Measurements from ENCODE around the gene DNAH5. TPM values are rescaled to one million over a fixed set of nuclear protein-coding genes. Genes with fewer than 3 reads are reported as not detected.

Gene DNAH5
- total and polyA plus RNA-seq, 2 experiments from 2014 or later, result 0.56 to 0.97 TPM

DNA sequence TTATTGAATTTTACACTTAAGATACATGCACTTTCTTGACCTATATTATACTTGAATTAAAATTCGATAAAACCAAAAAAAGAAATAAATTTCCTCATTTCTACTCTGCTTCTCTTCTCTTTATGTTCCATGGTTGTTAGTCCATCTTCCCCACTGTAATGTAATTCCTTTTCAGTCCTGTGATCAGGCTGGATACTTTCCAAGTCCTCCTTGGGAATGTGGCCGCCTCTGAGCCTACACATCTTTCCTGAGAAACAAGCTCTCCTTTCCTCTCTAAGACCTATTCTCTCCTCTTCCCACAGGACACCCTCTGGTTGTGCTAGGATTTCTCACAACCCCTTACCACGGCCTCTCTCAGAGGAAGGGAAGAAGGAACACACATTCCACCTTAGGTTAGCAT is 285.1 kb downstream of the DNAH5 start (continued):
- no peak for TF ChIP-seq STAT1 (IDR thresholded peaks at IDR 0.05; ENCODE audit: unreplicated experiment)
- no peak for TF ChIP-seq EZH2phosphoT487 (IDR thresholded peaks at IDR 0.05; ENCODE audit: unreplicated experiment)
- TF ChIP-seq ZNF331 (CRISPR knock-in tag; IDR thresholded peaks at IDR 0.05; ENCODE audit: low read depth), result no peak
- no peak for TF ChIP-seq NANOG (IDR thresholded peaks at IDR 0.05; ENCODE audit: borderline replicate concordance)
- TF ChIP-seq CREB1 (CRISPR knock-in tag; IDR thresholded peaks at IDR 0.05; ENCODE audit: low read depth), result no peak
- TF ChIP-seq, protein P1, sequence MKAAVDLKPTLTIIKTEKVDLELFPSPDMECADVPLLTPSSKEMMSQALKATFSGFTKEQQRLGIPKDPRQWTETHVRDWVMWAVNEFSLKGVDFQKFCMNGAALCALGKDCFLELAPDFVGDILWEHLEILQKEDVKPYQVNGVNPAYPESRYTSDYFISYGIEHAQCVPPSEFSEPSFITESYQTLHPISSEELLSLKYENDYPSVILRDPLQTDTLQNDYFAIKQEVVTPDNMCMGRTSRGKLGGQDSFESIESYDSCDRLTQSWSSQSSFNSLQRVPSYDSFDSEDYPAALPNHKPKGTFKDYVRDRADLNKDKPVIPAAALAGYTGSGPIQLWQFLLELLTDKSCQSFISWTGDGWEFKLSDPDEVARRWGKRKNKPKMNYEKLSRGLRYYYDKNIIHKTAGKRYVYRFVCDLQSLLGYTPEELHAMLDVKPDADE (IDR thresholded peaks at IDR 0.05), result no peak
- TF ChIP-seq POLR2AphosphoS5 (IDR thresholded peaks at IDR 0.05; ENCODE audit: low read depth), result no peak
- no peak for TF ChIP-seq JUNB (IDR thresholded peaks at IDR 0.05; ENCODE audit: unreplicated experiment)
- TF ChIP-seq, protein P2, sequence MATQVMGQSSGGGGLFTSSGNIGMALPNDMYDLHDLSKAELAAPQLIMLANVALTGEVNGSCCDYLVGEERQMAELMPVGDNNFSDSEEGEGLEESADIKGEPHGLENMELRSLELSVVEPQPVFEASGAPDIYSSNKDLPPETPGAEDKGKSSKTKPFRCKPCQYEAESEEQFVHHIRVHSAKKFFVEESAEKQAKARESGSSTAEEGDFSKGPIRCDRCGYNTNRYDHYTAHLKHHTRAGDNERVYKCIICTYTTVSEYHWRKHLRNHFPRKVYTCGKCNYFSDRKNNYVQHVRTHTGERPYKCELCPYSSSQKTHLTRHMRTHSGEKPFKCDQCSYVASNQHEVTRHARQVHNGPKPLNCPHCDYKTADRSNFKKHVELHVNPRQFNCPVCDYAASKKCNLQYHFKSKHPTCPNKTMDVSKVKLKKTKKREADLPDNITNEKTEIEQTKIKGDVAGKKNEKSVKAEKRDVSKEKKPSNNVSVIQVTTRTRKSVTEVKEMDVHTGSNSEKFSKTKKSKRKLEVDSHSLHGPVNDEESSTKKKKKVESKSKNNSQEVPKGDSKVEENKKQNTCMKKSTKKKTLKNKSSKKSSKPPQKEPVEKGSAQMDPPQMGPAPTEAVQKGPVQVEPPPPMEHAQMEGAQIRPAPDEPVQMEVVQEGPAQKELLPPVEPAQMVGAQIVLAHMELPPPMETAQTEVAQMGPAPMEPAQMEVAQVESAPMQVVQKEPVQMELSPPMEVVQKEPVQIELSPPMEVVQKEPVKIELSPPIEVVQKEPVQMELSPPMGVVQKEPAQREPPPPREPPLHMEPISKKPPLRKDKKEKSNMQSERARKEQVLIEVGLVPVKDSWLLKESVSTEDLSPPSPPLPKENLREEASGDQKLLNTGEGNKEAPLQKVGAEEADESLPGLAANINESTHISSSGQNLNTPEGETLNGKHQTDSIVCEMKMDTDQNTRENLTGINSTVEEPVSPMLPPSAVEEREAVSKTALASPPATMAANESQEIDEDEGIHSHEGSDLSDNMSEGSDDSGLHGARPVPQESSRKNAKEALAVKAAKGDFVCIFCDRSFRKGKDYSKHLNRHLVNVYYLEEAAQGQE (IDR thresholded peaks at IDR 0.05; ENCODE audit: unreplicated experiment), result no peak
- TF ChIP-seq, protein P3, sequence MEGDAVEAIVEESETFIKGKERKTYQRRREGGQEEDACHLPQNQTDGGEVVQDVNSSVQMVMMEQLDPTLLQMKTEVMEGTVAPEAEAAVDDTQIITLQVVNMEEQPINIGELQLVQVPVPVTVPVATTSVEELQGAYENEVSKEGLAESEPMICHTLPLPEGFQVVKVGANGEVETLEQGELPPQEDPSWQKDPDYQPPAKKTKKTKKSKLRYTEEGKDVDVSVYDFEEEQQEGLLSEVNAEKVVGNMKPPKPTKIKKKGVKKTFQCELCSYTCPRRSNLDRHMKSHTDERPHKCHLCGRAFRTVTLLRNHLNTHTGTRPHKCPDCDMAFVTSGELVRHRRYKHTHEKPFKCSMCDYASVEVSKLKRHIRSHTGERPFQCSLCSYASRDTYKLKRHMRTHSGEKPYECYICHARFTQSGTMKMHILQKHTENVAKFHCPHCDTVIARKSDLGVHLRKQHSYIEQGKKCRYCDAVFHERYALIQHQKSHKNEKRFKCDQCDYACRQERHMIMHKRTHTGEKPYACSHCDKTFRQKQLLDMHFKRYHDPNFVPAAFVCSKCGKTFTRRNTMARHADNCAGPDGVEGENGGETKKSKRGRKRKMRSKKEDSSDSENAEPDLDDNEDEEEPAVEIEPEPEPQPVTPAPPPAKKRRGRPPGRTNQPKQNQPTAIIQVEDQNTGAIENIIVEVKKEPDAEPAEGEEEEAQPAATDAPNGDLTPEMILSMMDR (conservative IDR thresholded peaks at IDR 0.05; ENCODE audit: low read depth in 2 of 2), result no peak
- no peak for TF ChIP-seq EZH2 (IDR thresholded peaks at IDR 0.05; ENCODE audit: low read depth, unreplicated experiment)

DNA sequence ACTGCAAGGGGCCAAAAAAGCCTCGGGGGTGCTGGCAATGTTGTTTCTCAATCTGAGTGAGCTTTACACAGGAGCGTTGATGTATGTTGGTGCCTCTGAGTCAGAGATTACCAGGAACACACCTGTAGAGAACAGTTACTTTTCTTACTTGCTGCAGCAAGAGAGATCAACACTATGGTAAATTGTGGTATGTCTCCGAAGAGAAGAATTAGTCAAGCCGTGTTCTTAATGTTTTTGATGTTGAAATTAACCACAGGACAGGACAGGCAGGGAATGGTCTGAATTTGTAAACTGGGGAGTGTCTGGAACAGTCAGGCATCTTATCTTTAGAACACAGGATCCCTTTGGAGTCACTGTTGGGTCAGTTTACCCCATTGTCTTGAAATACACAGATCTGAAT is 285.7 kb downstream of the DNAH5 start:
- Histone ChIP-seq H3K79me2 (replicated peaks; ENCODE audit: insufficient read depth) (no peaks in the 10 kb centered on the region), H3K9me2 (ENCODE audit: insufficient read depth) (peaks cover 5% of the 10 kb centered on the region; the same call in 1 of the 2 replicates), H3K4me1 (ENCODE audit: insufficient read depth) (0 out of 2 replicates have a peak, but pooled peaks cover 6% of the 10 kb centered on the region), H2AFZ (no peak overlapping the region), H3K4me3 (no peak overlapping the region), H3K36me3 (ENCODE audit: insufficient read depth) (no peaks in the 10 kb centered on the region), H3F3A (replicated peaks; ENCODE audit: low read depth) (no peaks in the 10 kb centered on the region), H3K27me3 (ENCODE audit: insufficient read depth) (no peaks in the 10 kb centered on the region), H3K4me2 (no peak overlapping the region), H3K27ac (ENCODE audit: low read depth) (no peak overlapping the region), H4K20me1 (replicated peaks; ENCODE audit: insufficient read depth) (no peaks in the 10 kb centered on the region)
- peaks cover 4% of the 10 kb centered on the region for H3K27me3 Mint-ChIP-seq (ENCODE audit: insufficient read depth, low read depth, poor library complexity)
- no peak overlapping the region for H3K27ac Mint-ChIP-seq
- ATAC-seq, result no peak
- H3K4me3 Mint-ChIP-seq, result no peak overlapping the region
- H3K4me1 Mint-ChIP-seq, result no peaks in the 10 kb centered on the region
- no peak for DNase-seq (ENCODE audit: low spot score)
- H3K9me3 Mint-ChIP-seq, result no peaks in the 10 kb centered on the region; the same call in 1 of the 3 replicates
- no peaks in the 10 kb centered on the region for H3K36me3 Mint-ChIP-seq (ENCODE audit: low read depth)
- TF ChIP-seq CREB1 (CRISPR knock-in tag; IDR thresholded peaks at IDR 0.05; ENCODE audit: low read depth) (no peak), JUNB (IDR thresholded peaks at IDR 0.05; ENCODE audit: unreplicated experiment) (no peak), POLR2AphosphoS5 (IDR thresholded peaks at IDR 0.05; ENCODE audit: low read depth) (no peak), ZNF114 (CRISPR knock-in tag; IDR thresholded peaks at IDR 0.05) (no peak), ZNF331 (CRISPR knock-in tag; IDR thresholded peaks at IDR 0.05; ENCODE audit: low read depth) (no peak), NANOG (IDR thresholded peaks at IDR 0.05; ENCODE audit: borderline replicate concordance) (no peak)
- TF ChIP-seq, protein P1 (IDR thresholded peaks at IDR 0.05), result no peak
- TF ChIP-seq, protein P2 (IDR thresholded peaks at IDR 0.05; ENCODE audit: unreplicated experiment), result no peak

All from GM23338 (cell line).